ENCODE data around the gene PHLPP1.

Gene PHLPP1

DNA sequence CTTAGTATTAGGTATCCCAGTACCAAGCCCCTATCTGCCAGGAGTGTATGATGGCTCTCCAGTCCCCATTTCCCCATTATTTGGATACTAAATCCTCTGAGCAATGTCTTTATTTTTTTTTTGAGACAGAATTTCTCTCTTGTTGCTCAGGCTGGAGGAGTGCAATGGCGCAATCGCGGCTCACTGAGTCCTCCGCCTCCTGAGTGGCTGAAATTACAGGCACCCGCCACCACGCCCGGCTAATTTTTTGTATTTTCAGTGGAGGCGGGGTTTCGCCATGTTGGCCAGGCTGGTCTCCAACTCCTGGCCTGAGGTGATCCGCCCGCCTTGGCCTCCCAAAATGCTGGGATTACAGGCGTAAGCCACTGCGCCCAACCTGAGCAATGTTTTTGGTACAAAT, 3.6 kb upstream of the PHLPP1 start:
- TF ChIP-seq, protein P1, sequence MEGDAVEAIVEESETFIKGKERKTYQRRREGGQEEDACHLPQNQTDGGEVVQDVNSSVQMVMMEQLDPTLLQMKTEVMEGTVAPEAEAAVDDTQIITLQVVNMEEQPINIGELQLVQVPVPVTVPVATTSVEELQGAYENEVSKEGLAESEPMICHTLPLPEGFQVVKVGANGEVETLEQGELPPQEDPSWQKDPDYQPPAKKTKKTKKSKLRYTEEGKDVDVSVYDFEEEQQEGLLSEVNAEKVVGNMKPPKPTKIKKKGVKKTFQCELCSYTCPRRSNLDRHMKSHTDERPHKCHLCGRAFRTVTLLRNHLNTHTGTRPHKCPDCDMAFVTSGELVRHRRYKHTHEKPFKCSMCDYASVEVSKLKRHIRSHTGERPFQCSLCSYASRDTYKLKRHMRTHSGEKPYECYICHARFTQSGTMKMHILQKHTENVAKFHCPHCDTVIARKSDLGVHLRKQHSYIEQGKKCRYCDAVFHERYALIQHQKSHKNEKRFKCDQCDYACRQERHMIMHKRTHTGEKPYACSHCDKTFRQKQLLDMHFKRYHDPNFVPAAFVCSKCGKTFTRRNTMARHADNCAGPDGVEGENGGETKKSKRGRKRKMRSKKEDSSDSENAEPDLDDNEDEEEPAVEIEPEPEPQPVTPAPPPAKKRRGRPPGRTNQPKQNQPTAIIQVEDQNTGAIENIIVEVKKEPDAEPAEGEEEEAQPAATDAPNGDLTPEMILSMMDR (IDR thresholded peaks at IDR 0.05) = no peak
- no peak for TF ChIP-seq ZFX (IDR thresholded peaks at IDR 0.05; ENCODE audit: borderline replicate concordance)

DNA sequence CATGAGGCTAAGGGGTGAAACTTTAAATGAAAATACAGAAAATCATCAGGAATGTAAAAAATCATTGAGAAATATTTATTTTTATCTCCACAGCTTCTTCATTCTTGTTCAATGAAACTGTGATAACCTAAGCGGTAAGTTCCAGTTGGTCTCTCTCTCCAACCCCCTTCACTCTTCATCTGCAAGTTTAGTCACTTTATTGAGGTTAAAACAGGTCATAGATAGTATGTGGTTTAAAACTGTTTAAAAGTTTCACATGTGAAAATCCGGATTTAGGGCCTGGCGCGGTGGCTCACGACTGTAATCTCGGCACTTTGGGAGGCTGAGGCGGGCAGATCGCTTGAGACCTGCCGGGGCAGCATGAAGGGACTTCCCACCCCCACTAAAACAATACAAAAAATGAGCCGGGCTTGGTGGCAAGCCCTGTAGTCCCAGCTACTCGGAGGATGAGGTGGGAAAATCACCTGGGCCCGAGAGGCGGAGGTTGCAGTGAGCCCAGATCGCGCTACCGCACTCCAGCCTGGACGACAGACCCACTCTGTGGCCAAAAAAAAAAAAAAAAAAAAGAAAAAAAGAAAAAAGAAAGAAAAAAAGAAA, 1.6 kb upstream of the PHLPP1 start:
- no peak overlapping the region for H3K27ac ChIP-seq
- TF ChIP-seq ZFX (IDR thresholded peaks at IDR 0.05; ENCODE audit: borderline replicate concordance) = no peak
- TF ChIP-seq, protein P1 (IDR thresholded peaks at IDR 0.05) = no peak

More for the DNA sequence above, 3.6 kb upstream of the PHLPP1 start:
- H3K27ac ChIP-seq = no peak overlapping the region

DNA sequence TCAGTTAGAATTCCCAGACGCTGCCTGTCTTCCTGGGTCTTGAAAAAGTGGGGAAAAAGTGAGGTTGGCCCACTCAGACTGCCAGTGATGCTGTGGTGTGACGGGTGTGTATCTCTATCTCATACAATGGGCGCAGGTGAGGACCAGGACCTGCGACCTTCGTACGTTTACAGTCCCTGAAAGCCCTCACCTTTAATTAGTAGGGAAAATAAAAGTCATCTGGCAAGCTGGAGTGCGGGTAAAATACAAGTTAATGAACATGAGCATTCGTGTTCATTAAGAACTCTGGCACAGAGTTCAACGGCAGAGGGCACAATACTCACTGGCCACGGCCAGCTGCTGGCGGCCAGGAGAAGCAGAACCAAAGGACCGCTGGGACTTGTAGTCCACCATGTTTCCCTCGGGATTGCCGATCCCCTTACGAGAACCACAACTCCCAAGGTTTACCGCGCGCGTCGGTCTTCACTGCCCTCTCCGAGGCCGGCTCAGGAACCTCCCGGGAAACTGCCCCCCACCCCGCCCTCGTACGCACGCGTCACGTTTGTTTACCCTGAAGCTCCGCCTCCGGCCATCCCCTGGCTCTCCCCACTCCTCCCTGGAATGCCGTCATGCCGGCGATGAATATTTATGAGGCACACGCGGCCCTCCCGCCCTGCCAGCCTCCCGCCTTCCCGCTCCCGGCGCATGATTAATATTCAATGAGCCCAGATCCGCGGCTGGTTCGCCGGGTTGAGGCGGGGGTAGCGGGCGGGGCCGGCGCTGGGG, 488 bp upstream of the PHLPP1 start:
- H3K27ac ChIP-seq = peak overlapping the region; percentile 91

DNA sequence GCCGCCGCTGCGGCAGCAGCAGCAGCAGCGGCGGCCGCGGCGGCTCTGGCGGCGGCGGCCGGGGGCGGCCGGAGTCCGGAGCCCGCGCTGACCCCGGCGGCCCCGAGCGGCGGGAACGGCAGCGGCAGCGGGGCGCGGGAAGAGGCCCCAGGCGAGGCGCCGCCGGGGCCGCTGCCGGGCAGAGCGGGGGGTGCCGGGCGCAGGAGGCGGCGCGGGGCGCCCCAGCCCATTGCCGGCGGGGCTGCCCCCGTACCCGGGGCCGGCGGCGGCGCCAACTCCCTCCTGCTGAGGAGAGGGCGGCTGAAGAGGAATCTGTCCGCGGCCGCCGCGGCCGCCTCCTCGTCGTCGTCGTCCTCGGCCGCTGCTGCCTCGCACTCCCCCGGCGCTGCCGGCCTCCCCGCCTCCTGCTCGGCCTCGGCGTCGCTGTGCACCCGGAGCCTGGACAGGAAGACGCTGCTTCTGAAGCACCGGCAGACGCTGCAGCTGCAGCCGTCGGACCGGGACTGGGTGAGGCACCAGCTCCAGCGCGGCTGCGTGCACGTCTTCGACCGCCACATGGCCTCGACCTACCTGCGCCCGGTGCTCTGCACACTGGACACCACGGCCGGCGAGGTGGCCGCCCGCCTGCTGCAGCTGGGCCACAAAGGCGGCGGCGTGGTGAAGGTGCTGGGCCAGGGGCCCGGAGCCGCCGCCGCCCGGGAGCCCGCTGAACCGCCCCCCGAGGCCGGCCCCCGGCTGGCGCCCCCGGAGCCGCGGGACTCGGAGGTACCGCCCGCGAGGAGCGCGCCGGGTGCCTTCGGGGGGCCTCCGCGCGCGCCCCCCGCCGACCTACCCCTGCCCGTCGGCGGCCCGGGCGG, 646 bp downstream of the PHLPP1 start:
- peak overlapping the region; percentile 91 for H3K27ac ChIP-seq

More for the DNA sequence above, 488 bp upstream of the PHLPP1 start:
- TF ChIP-seq, protein P1 (IDR thresholded peaks at IDR 0.05) = peak; percentile 91
- no peak for TF ChIP-seq ZFX (IDR thresholded peaks at IDR 0.05; ENCODE audit: borderline replicate concordance)

DNA sequence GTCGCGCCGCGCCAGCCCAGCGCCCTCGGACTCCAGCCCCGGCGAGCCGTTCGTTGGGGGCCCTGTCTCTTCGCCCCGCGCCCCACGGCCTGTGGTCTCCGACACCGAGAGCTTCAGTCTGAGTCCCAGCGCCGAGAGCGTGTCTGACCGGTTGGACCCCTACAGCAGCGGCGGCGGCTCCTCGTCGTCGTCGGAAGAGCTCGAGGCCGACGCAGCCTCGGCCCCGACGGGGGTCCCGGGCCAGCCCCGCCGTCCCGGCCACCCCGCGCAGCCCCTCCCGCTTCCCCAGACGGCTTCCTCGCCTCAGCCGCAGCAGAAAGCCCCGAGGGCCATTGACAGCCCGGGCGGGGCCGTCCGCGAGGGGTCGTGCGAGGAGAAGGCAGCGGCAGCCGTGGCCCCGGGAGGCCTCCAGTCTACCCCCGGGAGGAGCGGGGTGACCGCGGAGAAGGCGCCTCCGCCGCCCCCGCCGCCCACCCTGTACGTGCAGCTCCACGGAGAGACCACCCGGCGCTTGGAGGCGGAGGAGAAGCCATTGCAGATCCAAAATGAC, 1.4 kb downstream of the PHLPP1 start:
- TF ChIP-seq, protein P1 (IDR thresholded peaks at IDR 0.05) = no peak
- no peak for TF ChIP-seq ZFX (IDR thresholded peaks at IDR 0.05; ENCODE audit: borderline replicate concordance)
- H3K27ac ChIP-seq = no peak overlapping the region

More for the DNA sequence above, 646 bp downstream of the PHLPP1 start:
- TF ChIP-seq ZFX (IDR thresholded peaks at IDR 0.05; ENCODE audit: borderline replicate concordance) = no peak

DNA sequence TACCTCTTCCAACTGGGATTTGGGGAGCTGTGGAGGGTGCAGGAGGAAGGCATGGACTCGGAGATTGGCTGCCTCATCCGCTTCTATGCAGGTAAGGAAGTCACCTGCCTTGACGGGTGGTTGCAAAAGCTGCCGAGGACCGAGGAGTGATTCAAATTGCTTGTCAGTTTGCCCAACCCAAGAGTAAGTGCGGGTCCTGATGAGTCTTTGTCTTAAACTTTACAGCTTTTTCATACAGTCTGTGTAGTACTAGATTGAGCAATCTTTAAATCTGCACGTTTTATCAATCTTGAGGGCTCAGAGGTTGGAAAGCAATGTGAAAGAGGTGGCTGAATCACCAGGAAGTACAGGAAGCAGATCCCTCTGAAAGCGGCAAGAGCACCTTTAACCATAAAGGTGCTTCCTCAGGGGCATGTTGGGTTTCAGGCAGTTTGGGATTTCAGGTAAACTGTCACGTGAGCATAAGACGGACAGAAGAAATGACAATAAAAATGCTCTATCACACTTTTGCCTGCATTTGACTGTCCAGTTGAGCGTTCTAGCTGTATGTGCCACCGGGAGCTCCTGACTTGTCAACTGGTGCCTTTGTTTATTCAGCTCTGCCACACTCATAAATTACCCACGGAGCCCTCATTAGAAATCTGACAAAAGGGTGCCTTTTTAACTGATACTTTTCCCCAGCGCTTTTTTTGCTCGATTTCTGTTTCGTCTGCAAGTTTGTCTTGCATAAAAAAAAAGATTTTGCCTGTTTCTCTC, 2.0 kb downstream of the PHLPP1 start:
- TF ChIP-seq, protein P1 (IDR thresholded peaks at IDR 0.05) = no peak
- no peak for TF ChIP-seq ZFX (IDR thresholded peaks at IDR 0.05; ENCODE audit: borderline replicate concordance)
- no peak overlapping the region for H3K27ac ChIP-seq

Measured in 22Rv1 (cell line).